GM10847 (cell line): ENCODE measurements around the gene SOD2.

Experiments
- POLR2A ChIP-seq: IDR thresholded peaks from 2 replicates; pipeline ENCODE4 v1.6.1; 2011; ENCODE audit not compliant: insufficient read length; ENCODE audit errors: extremely low read depth

The SOD2 gene

GRCh38 chr6:159719287-159719686 is 26.2 kb upstream of the SOD2 start:
- TF ChIP-seq POLR2A = no peak

- TF ChIP-seq POLR2A = no peak
Measured at GRCh38 chr6:159718634-159719033, 25.6 kb upstream of the SOD2 start.

- TF ChIP-seq POLR2A = no peak
Measured at GRCh38 chr6:159716247-159717096, 23.4 kb upstream of the SOD2 start.

- TF ChIP-seq POLR2A = no peak
Measured at GRCh38 chr6:159715605-159716004, 22.6 kb upstream of the SOD2 start.

- TF ChIP-seq POLR2A = no peak
Measured at GRCh38 chr6:159715166-159715565, 22.1 kb upstream of the SOD2 start.

- TF ChIP-seq POLR2A = no peak
Measured at GRCh38 chr6:159714404-159714803, 21.4 kb upstream of the SOD2 start.

GRCh38 chr6:159713984-159714383 is 20.9 kb upstream of the SOD2 start:
- TF ChIP-seq POLR2A = no peak

- no peak for TF ChIP-seq POLR2A
Measured at GRCh38 chr6:159701413-159701999, 8.5 kb upstream of the SOD2 start.

- no peak for TF ChIP-seq POLR2A
Measured at GRCh38 chr6:159700970-159701369, 7.9 kb upstream of the SOD2 start.

GRCh38 chr6:159695984-159696383 is 2.9 kb upstream of the SOD2 start:
- TF ChIP-seq POLR2A = no peak

GRCh38 chr6:159693894-159694545 is 979 bp upstream of the SOD2 start:
- no peak for TF ChIP-seq POLR2A

GRCh38 chr6:159692303-159693127 is 526 bp downstream of the SOD2 start:
- TF ChIP-seq POLR2A = no peak

GRCh38 chr6:159691963-159692287 is 1.1 kb downstream of the SOD2 start:
- TF ChIP-seq POLR2A = no peak

GRCh38 chr6:159691133-159691962 is 1.7 kb downstream of the SOD2 start:
- TF ChIP-seq POLR2A = no peak

- no peak for TF ChIP-seq POLR2A
Measured at GRCh38 chr6:159689001-159689400, 4.0 kb downstream of the SOD2 start.

- TF ChIP-seq POLR2A = no peak
Measured at GRCh38 chr6:159688266-159688905, 4.7 kb downstream of the SOD2 start.
